Activated naive CD4-positive, alpha-beta T cell treated with anti-CD3 and anti-CD28 coated beads for 36 hours (primary cell): ENCODE data around the gene TMC6. TPM values are rescaled to one million over a fixed set of nuclear protein-coding genes. Genes with fewer than 3 reads are reported as not detected.
"Not testable (repeated sequence)": the region's sequence is repeated elsewhere in the genome, so short reads cannot be mapped to it uniquely, and the experiment has no call there.

Experiments
- CTCF ChIA-PET: fragments of 350-600 bp; sonication (Branson Sonifier 250); formaldehyde crosslinking; loops from one replicate; lab custom pipeline; 2021; ENCODE audit warnings: antibody characterized with exemption; lab: Charles Lee
- DNase-seq: peaks from one replicate; pipeline ENCODE4 v3.0.0-alpha.2; 2020
- H3K27ac Mint-ChIP-seq: one replicate; pipeline ENCODE4 v1.8.0; 2021; ENCODE audit warnings: mild to moderate bottlenecking, mixed read lengths
- H3K27me3 Mint-ChIP-seq: one replicate; pipeline ENCODE4 v1.8.0; 2021; ENCODE audit warnings: low read depth, mixed read lengths
- H3K36me3 Mint-ChIP-seq: one replicate; pipeline ENCODE4 v1.8.0; 2021; ENCODE audit warnings: low read depth, mixed read lengths
- H3K4me1 Mint-ChIP-seq: one replicate; pipeline ENCODE4 v1.8.0; 2021; ENCODE audit warnings: low read depth, mixed read lengths
- H3K4me3 Mint-ChIP-seq: one replicate; pipeline ENCODE4 v1.8.0; 2021; ENCODE audit warnings: mild to moderate bottlenecking, moderate library complexity, mixed read lengths
- H3K9me3 Mint-ChIP-seq: one replicate; pipeline ENCODE4 v1.8.0; 2021; ENCODE audit warnings: mixed read lengths
- intact Hi-C: fragments of 100-400 bp; cut with micrococcal nuclease; formaldehyde crosslinking; loops from one replicate; pipeline ENCODE4 v1.15.1; 2023
- total RNA-seq, 2 experiments: library from RNA; stranded (reverse); gene quantifications; one replicate each; pipeline ENCODE4 v1.2.3, GENCODE V29; 2021

Gene TMC6
- 10 to 100 TPM; 79.0 to 85.6 TPM for total RNA-seq

- peaks cover 23% of the 10 kb centered on the region for H3K36me3 Mint-ChIP-seq
- intact Hi-C loops: loop anchor here (5.0 kb wide), 4 partner anchors 171 to 714 kb away; partner anchors contain the start of genes TNRC6C and USP36
- H3K4me3 Mint-ChIP-seq: peak within 1 kb of the TSS; percentile 96
- no peaks in the 10 kb centered on the region for H3K27me3 Mint-ChIP-seq
- H3K4me1 Mint-ChIP-seq: peaks cover 50% of the 10 kb centered on the region
- no peaks in the 10 kb centered on the region for H3K9me3 Mint-ChIP-seq
- CTCF ChIA-PET: interaction anchor here (0.8 to 1.4 kb wide), 6 partner anchors 7 to 123 kb away, joined by 3 to 12 read pairs (median 3); no protein-coding TSS in a partner anchor
- peak within 1 kb of the TSS; percentile 98 for H3K27ac Mint-ChIP-seq
- peak; percentile 85 for DNase-seq
Measured at GRCh38 chr17:78128551-78129350, at the start of gene TMC6. TMC6 (minus strand) TSS chr17:78128755; CDS start chr17:78126832, 1,923 bp downstream.

GRCh38 chr17:78176548-78177025, 48.0 kb upstream of the TMC6 start:
- H3K27me3 Mint-ChIP-seq: no peaks in the 10 kb centered on the region
- H3K4me3 Mint-ChIP-seq: no peak overlapping the region
- CTCF ChIA-PET: interaction anchor here (0.6 to 3.6 kb wide), 15 partner anchors 9 to 156 kb away, joined by 3 to 19 read pairs (median 5); partner anchors contain the start of genes TK1 and TMC8
- peaks cover 44% of the 10 kb centered on the region for H3K4me1 Mint-ChIP-seq
- DNase-seq: peak; percentile 82
- intact Hi-C loops: loop anchor here (1.0 to 2.0 kb wide), 4 partner anchors 11 to 91 kb away; partner anchors contain the start of genes AFMID and TK1
- peaks cover 67% of the 10 kb centered on the region for H3K36me3 Mint-ChIP-seq
- H3K9me3 Mint-ChIP-seq: no peaks in the 10 kb centered on the region
- H3K27ac Mint-ChIP-seq: no peak overlapping the region

GRCh38 chr17:78175643-78175981, 47.1 kb upstream of the TMC6 start:
- DNase-seq: no peak
- intact Hi-C loops: no loop called here
- no peaks in the 10 kb centered on the region for H3K27me3 Mint-ChIP-seq
- no peaks in the 10 kb centered on the region for H3K9me3 Mint-ChIP-seq
- peaks cover 64% of the 10 kb centered on the region for H3K36me3 Mint-ChIP-seq
- no peak overlapping the region for H3K4me3 Mint-ChIP-seq
- no peak overlapping the region for H3K27ac Mint-ChIP-seq
- CTCF ChIA-PET: interaction anchor here (1.4 to 3.6 kb wide), 7 partner anchors 9 to 91 kb away, joined by 4 to 19 read pairs (median 10); partner anchors contain the start of gene TK1
- peaks cover 48% of the 10 kb centered on the region for H3K4me1 Mint-ChIP-seq

- intact Hi-C loops: no loop called here
- no peaks in the 10 kb centered on the region for H3K27me3 Mint-ChIP-seq
- H3K4me3 Mint-ChIP-seq: no peak overlapping the region
- no peaks in the 10 kb centered on the region for H3K9me3 Mint-ChIP-seq
- no peak for DNase-seq
- H3K27ac Mint-ChIP-seq: no peak overlapping the region
- CTCF ChIA-PET: interaction anchor here (1.0 to 3.6 kb wide), 4 partner anchors 11 to 90 kb away, joined by 3 to 19 read pairs (median 8); partner anchors contain the start of gene TK1
- peaks cover 58% of the 10 kb centered on the region for H3K36me3 Mint-ChIP-seq
- peaks cover 52% of the 10 kb centered on the region for H3K4me1 Mint-ChIP-seq
Measured at GRCh38 chr17:78174870-78175642, 46.5 kb upstream of the TMC6 start.

GRCh38 chr17:78174346-78174869, 45.9 kb upstream of the TMC6 start:
- H3K4me1 Mint-ChIP-seq: peaks cover 58% of the 10 kb centered on the region
- peak overlapping the region; percentile 93 for H3K27ac Mint-ChIP-seq
- peaks cover 54% of the 10 kb centered on the region for H3K36me3 Mint-ChIP-seq

GRCh38 chr17:78173097-78173715, 44.7 kb upstream of the TMC6 start:
- Mint-ChIP-seq H3K9me3 (no peaks in the 10 kb centered on the region), H3K4me1 (peaks cover 58% of the 10 kb centered on the region), H3K27me3 (no peaks in the 10 kb centered on the region), H3K4me3 (peak overlapping the region; percentile 29), H3K36me3 (peaks cover 42% of the 10 kb centered on the region), H3K27ac (peak overlapping the region; percentile 93)
- intact Hi-C loops: loop anchor here (1.0 kb wide), 1 partner anchor 33 kb away; no protein-coding TSS in a partner anchor
- CTCF ChIA-PET: interaction anchor here (1.0 kb wide), 1 partner anchor 60 kb away, joined by 3 read pairs; no protein-coding TSS in a partner anchor
- DNase-seq: peak; percentile 63

More at GRCh38 chr17:78174346-78174869, 45.9 kb upstream of the TMC6 start:
- H3K4me3 Mint-ChIP-seq: peak overlapping the region; percentile 4
- no peak for DNase-seq
- CTCF ChIA-PET: interaction anchor here (1.0 to 3.6 kb wide), 3 partner anchors 61 to 89 kb away, joined by 3 to 19 read pairs (median 3); no protein-coding TSS in a partner anchor
- H3K9me3 Mint-ChIP-seq: no peaks in the 10 kb centered on the region
- no peaks in the 10 kb centered on the region for H3K27me3 Mint-ChIP-seq
- intact Hi-C loops: no loop called here

- DNase-seq: peak; percentile 26
- no peaks in the 10 kb centered on the region for H3K27me3 Mint-ChIP-seq
- H3K27ac Mint-ChIP-seq: peak overlapping the region; percentile 93
- CTCF ChIA-PET: interaction anchor here (0.6 kb wide), 1 partner anchor 44 kb away, joined by 3 read pairs; no protein-coding TSS in a partner anchor
- intact Hi-C loops: loop anchor here (1.0 kb wide), 1 partner anchor 32 kb away; no protein-coding TSS in a partner anchor
- H3K4me3 Mint-ChIP-seq: no peak overlapping the region
- peaks cover 42% of the 10 kb centered on the region for H3K36me3 Mint-ChIP-seq
- no peaks in the 10 kb centered on the region for H3K9me3 Mint-ChIP-seq
- H3K4me1 Mint-ChIP-seq: peaks cover 58% of the 10 kb centered on the region
Measured at GRCh38 chr17:78172249-78173051, 43.9 kb upstream of the TMC6 start.

- Mint-ChIP-seq H3K4me1 (peaks cover 54% of the 10 kb centered on the region), H3K36me3 (peaks cover 38% of the 10 kb centered on the region), H3K4me3 (peak overlapping the region; percentile 18), H3K27ac (peak overlapping the region; percentile 93)
- H3K27me3 Mint-ChIP-seq, DNase-seq, H3K9me3 Mint-ChIP-seq, intact Hi-C loops: not testable (repeated sequence)
- CTCF ChIA-PET: interaction anchor here (0.6 kb wide), 1 partner anchor 44 kb away, joined by 3 read pairs; no protein-coding TSS in a partner anchor
Measured at GRCh38 chr17:78171591-78172248, 43.2 kb upstream of the TMC6 start.

- intact Hi-C loops: no loop called here
- Mint-ChIP-seq H3K9me3 (no peaks in the 10 kb centered on the region), H3K27ac (peak overlapping the region; percentile 68), H3K27me3 (no peaks in the 10 kb centered on the region), H3K36me3 (peaks cover 35% of the 10 kb centered on the region), H3K4me3 (peak overlapping the region; percentile 46), H3K4me1 (peaks cover 50% of the 10 kb centered on the region)
- CTCF ChIA-PET: interaction anchor here (0.6 kb wide), 1 partner anchor 99 kb away, joined by 3 read pairs; no protein-coding TSS in a partner anchor
- no peak for DNase-seq
Measured at GRCh38 chr17:78170692-78171590, 42.4 kb upstream of the TMC6 start.
